CD14-positive monocyte (primary cell): ENCODE measurements around the gene CORO1A. TPM values are rescaled to one million over a fixed set of nuclear protein-coding genes. Genes with fewer than 3 reads are reported as not detected.

Experiments used
- DNase-seq, 3 donors: peaks; one replicate each; pipeline ENCODE4 v3.0.0-alpha.2; 2011 to 2022
- H2AFZ ChIP-seq: 2 replicates; pipeline ENCODE4 v1.6.0; 2012; ENCODE audit warnings: mild to moderate bottlenecking, low read depth, low read length, inconsistent platforms; ENCODE audit not compliant: insufficient read depth, poor library complexity, severe bottlenecking
- H3K27ac ChIP-seq, 2 donors: 1 replicate in 1 of 2; 2 replicates in 1 of 2; pipeline ENCODE4 v1.5.1; 2012 to 2013; ENCODE audit warnings: low read length in 2 of 2, control low read depth in 1 of 2, inconsistent platforms in 1 of 2, low read depth in 1 of 2, mild to moderate bottlenecking in 1 of 2
- H3K27me3 ChIP-seq, 2 donors: one replicate each; pipeline versions ENCODE4 v1.6.0 to v1.6.1; 2011 to 2013; ENCODE audit warnings: low read length in 2 of 2; ENCODE audit not compliant: control insufficient read depth in 2 of 2, insufficient read depth in 2 of 2
- H3K36me3 ChIP-seq, 2 donors: replicated peaks in 1 of 2; 1 replicate in 1 of 2; 2 replicates in 1 of 2; pipeline versions ENCODE4 v1.5.1 to v1.6.1; 2012 to 2013; ENCODE audit warnings: low read length in 2 of 2, control low read depth in 1 of 2, inconsistent platforms in 1 of 2, mild to moderate bottlenecking in 1 of 2; ENCODE audit not compliant: insufficient read depth in 2 of 2, control insufficient read depth in 1 of 2
- H3K4me1 ChIP-seq, 2 donors: 1 replicate in 1 of 2; 2 replicates in 1 of 2; pipeline versions ENCODE4 v1.5.1 to v1.6.1; 2012 to 2013; ENCODE audit warnings: low read length in 2 of 2, control low read depth in 1 of 2, inconsistent platforms in 1 of 2, mild to moderate bottlenecking in 1 of 2, moderate library complexity in 1 of 2; ENCODE audit not compliant: insufficient read depth in 2 of 2, control insufficient read depth in 1 of 2
- H3K4me2 ChIP-seq: replicated peaks from 2 replicates; pipeline ENCODE3; 2012; ENCODE audit warnings: low read length, moderate library complexity, mild to moderate bottlenecking; ENCODE audit not compliant: poor library complexity, severe bottlenecking; ENCODE audit errors: extremely low read depth
- H3K4me3 ChIP-seq, 3 experiments: fragments of 200-600 bp in 1 of 3; sonication (generic) in 1 of 3; replicated peaks in 1 of 3; 1 replicate in 2 of 3; 2 replicates in 1 of 3; pipeline ENCODE4 v1.5.1; 2011 to 2013; ENCODE audit warnings: low read length in 3 of 3, mild to moderate bottlenecking in 3 of 3, control low read depth in 2 of 3, low read depth in 2 of 3, inconsistent platforms in 1 of 3, moderate library complexity in 1 of 3
- H3K79me2 ChIP-seq: 2 replicates; pipeline ENCODE4 v1.6.0; 2012; ENCODE audit warnings: mild to moderate bottlenecking, control low read depth, inconsistent platforms, low read length, moderate library complexity; ENCODE audit not compliant: insufficient read depth
- H3K9ac ChIP-seq: 2 replicates; pipeline ENCODE4 v1.6.0; 2017; ENCODE audit warnings: low read length, mild to moderate bottlenecking; ENCODE audit not compliant: insufficient read depth, poor library complexity, severe bottlenecking
- H3K9me3 ChIP-seq, 2 donors: replicated peaks in 1 of 2; 1 replicate in 1 of 2; 2 replicates in 1 of 2; pipeline versions ENCODE4 v1.5.1 to v1.6.1; 2012 to 2013; ENCODE audit warnings: low read length in 2 of 2, control low read depth in 1 of 2; ENCODE audit not compliant: control insufficient read depth in 1 of 2, insufficient read depth in 1 of 2
- H4K20me1 ChIP-seq: 2 replicates; pipeline ENCODE4 v1.6.0; 2012; ENCODE audit warnings: mild to moderate bottlenecking, low read length, control low read depth, moderate library complexity; ENCODE audit not compliant: insufficient read depth
- H3K27ac Mint-ChIP-seq, 7 donors: one replicate each; pipeline ENCODE4 v1.8.0; 2020; ENCODE audit warnings: mild to moderate bottlenecking in 7 of 7, mixed read lengths in 7 of 7, moderate library complexity in 6 of 7, inconsistent platforms in 2 of 7
- H3K27me3 Mint-ChIP-seq, 3 donors: one replicate each; pipeline ENCODE4 v1.8.0; 2021 to 2022; ENCODE audit warnings: low read depth in 3 of 3, mild to moderate bottlenecking in 3 of 3, mixed read lengths in 3 of 3, moderate library complexity in 3 of 3, inconsistent platforms in 1 of 3
- H3K36me3 Mint-ChIP-seq, 2 donors: one replicate each; pipeline ENCODE4 v1.8.0; 2020; ENCODE audit warnings: mixed read lengths in 2 of 2, inconsistent platforms in 1 of 2, mild to moderate bottlenecking in 1 of 2
- H3K4me1 Mint-ChIP-seq: one replicate; pipeline ENCODE4 v1.8.0; 2020; ENCODE audit warnings: mild to moderate bottlenecking, mixed read lengths
- H3K4me3 Mint-ChIP-seq, 2 donors: one replicate each; pipeline ENCODE4 v1.8.0; 2020; ENCODE audit warnings: mild to moderate bottlenecking in 2 of 2, mixed read lengths in 2 of 2, moderate library complexity in 1 of 2
- H3K9me3 Mint-ChIP-seq, 7 donors: one replicate each; pipeline ENCODE4 v1.8.0; 2020 to 2022; ENCODE audit warnings: mixed read lengths in 7 of 7, mild to moderate bottlenecking in 6 of 7, moderate library complexity in 6 of 7, inconsistent platforms in 2 of 7
- CTCF ChIP-seq: fragments of 200-600 bp; IDR thresholded peaks from one replicate; pipeline ENCODE4 v1.8.0; 2022; ENCODE audit warnings: antibody characterized with exemption, mild to moderate bottlenecking
- WGBS: methylation state at CpG from one replicate; pipeline ENCODE4 v1.1.5; 2013; ENCODE audit warnings: missing lambda C conversion rate; ENCODE audit not compliant: insufficient coverage; 5-methylcytosine and 5-hydroxymethylcytosine counted together
- intact Hi-C, 2 donors: fragments of 100-400 bp; cut with micrococcal nuclease; formaldehyde crosslinking; loops; one replicate each; pipeline versions ENCODE4 v1.15.0 to v1.15.1; 2023
- polyA plus RNA-seq, 3 donors: library from polyadenylated mRNA; depleted of rRNA in 1 of 3; unstranded in 2 of 3; stranded (reverse) in 1 of 3; fragments of 300-500 nt in 2 of 3; fragments of >200 nt in 1 of 3; fragmentation: Illumina TruSeq in 2 of 3; gene quantifications; 1 replicate in 2 of 3; 2 replicates in 1 of 3; pipeline ENCODE4 v1.2.3, GENCODE V29; 2012 to 2021

CORO1A gene
- polyA plus RNA-seq, 3 donors: 1,314 to 1,363 (median 1,346) TPM

DNA sequence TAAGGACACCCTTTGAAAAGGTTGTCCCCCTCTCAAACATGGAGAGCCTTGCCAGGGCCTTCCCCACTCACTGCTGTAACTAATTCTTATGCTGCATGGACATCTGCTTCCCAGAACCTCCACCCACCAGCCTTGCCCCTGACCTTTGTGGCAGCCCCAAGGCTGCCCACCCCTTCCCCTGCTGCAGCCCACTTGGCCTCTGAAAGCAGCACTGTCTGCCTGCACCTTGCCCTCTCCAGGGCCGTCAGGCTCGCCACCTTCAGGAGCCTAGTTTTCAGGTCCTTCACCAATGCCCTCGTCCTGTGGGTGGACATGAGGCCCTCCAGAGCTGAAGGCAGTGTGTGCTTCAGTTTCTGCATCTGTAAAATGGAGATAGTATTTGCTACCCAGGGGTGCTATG is 2.7 kb upstream of the CORO1A start:
- no peaks in the 10 kb centered on the region for H3K9me3 ChIP-seq
- no peak overlapping the region for H3K9ac ChIP-seq
- intact Hi-C loops: no loop called here
- Mint-ChIP-seq H3K36me3 (peaks cover 3 to 10% of the 10 kb centered on the region in 2 donors), H3K4me3 (no peak overlapping the region), H3K27ac (no peak overlapping the region), H3K4me1 (peaks cover 31% of the 10 kb centered on the region), H3K27me3 (peaks cover 0 to 5% (median 4%) of the 10 kb centered on the region in 3 donors), H3K9me3 (no peaks in the 10 kb centered on the region)
- peaks cover 32% of the 10 kb centered on the region for H3K79me2 ChIP-seq
- H2AFZ ChIP-seq: no peak overlapping the region
- peaks cover 0 to 5% of the 10 kb centered on the region in 2 donors for H3K36me3 ChIP-seq
- no peaks in the 10 kb centered on the region for H3K27me3 ChIP-seq
- WGBS: 100% methylated on average over 3 of the region's 3 CpGs
- no peak for DNase-seq
- no peak overlapping the region for H3K27ac ChIP-seq
- peaks cover 36% of the 10 kb centered on the region in 2 donors for H3K4me1 ChIP-seq
- TF ChIP-seq CTCF: no peak
- H3K4me2 ChIP-seq: no peak overlapping the region
- peaks cover 20% of the 10 kb centered on the region for H4K20me1 ChIP-seq
- H3K4me3 ChIP-seq: no peak overlapping the region

GRCh38 chr16:30184096-30184890 is 891 bp downstream of the CORO1A start:
- peak in 2 of 3 donors; percentile 42 to 54 for DNase-seq
- H3K79me2 ChIP-seq: peaks cover 57% of the 10 kb centered on the region
- H3K4me3 ChIP-seq: peak overlapping the region; percentile 70 to 97 (median 88)
- H3K36me3 ChIP-seq: peaks cover 22 to 29% of the 10 kb centered on the region in 2 donors
- 0% methylated on average over 11 of the region's 24 CpGs for WGBS
- H3K4me1 ChIP-seq: peaks cover 45 to 48% of the 10 kb centered on the region in 2 donors
- peaks cover 47% of the 10 kb centered on the region for H4K20me1 ChIP-seq
- Mint-ChIP-seq H3K27me3 (peaks cover 0 to 5% (median 4%) of the 10 kb centered on the region in 3 donors), H3K27ac (peak overlapping the region; percentile 85 to 95 (median 93)), H3K4me1 (peaks cover 35% of the 10 kb centered on the region), H3K36me3 (peaks cover 19 to 34% of the 10 kb centered on the region in 2 donors), H3K4me3 (peak overlapping the region; percentile 97 to 99), H3K9me3 (no peaks in the 10 kb centered on the region)
- H3K9ac ChIP-seq: peak overlapping the region; percentile 74
- peak overlapping the region; percentile 86 for H2AFZ ChIP-seq
- peak overlapping the region; percentile 62 to 70 for H3K27ac ChIP-seq
- no peaks in the 10 kb centered on the region for H3K9me3 ChIP-seq
- intact Hi-C loops: no loop called here
- peak overlapping the region; percentile 96 for H3K4me2 ChIP-seq
- H3K27me3 ChIP-seq: no peaks in the 10 kb centered on the region
- no peak for TF ChIP-seq CTCF
